ENCODE data around the gene HLA-DRA.

GRCh38 chr6:32391505-32391904 is 48.2 kb upstream of the HLA-DRA start:
- TF ChIP-seq CTCF (IDR thresholded peaks at IDR 0.05) (no peak), POLR2A (IDR thresholded peaks at IDR 0.05) (no peak)

Data from testis (tissue), 2 donors.